LoVo (cell line): Measurements from ENCODE around the gene KLHL29.
A peak's percentile ranks its signal among the peaks of the same experiment; 100 is the strongest.
"Not testable (repeated sequence)": the region's sequence is repeated elsewhere in the genome, so short reads cannot be mapped to it uniquely, and the experiment has no call there.

Source experiments
- DNase-seq: peaks from one replicate; pipeline ENCODE4 v3.0.0-alpha.2; 2016; ENCODE audit warnings: low spot score

Gene KLHL29

GRCh38 chr2:23721454-23721826 lies 336.5 kb downstream of the KLHL29 start:
- DNase-seq = no peak

- no peak for DNase-seq
Observed at GRCh38 chr2:23722255-23722654, 337.3 kb downstream of the KLHL29 start.

- not testable (repeated sequence) for DNase-seq
Observed at GRCh38 chr2:23723029-23723428, 338.1 kb downstream of the KLHL29 start.

GRCh38 chr2:23734416-23734815 lies 349.4 kb downstream of the KLHL29 start:
- no peak for DNase-seq

- not testable (repeated sequence) for DNase-seq
Observed at GRCh38 chr2:23736783-23737182, 351.8 kb downstream of the KLHL29 start.

- no peak for DNase-seq
Observed at GRCh38 chr2:23745068-23745725, 360.2 kb downstream of the KLHL29 start.

GRCh38 chr2:23745726-23746105 lies 360.7 kb downstream of the KLHL29 start:
- no peak for DNase-seq

- DNase-seq = no peak
Observed at GRCh38 chr2:23746141-23746863, 361.3 kb downstream of the KLHL29 start.

GRCh38 chr2:23751747-23752265 lies 366.8 kb downstream of the KLHL29 start:
- no peak for DNase-seq

- no peak for DNase-seq
Observed at GRCh38 chr2:23753291-23754010, 368.5 kb downstream of the KLHL29 start.

GRCh38 chr2:23754970-23755369 lies 370.0 kb downstream of the KLHL29 start:
- no peak for DNase-seq

- no peak for DNase-seq
Observed at GRCh38 chr2:23756593-23757292, 371.8 kb downstream of the KLHL29 start.

- DNase-seq = peak; percentile 32
Observed at GRCh38 chr2:23757686-23758433, 372.9 kb downstream of the KLHL29 start.
